GM19099 (cell line): ENCODE data around the gene MSRB2.

Experiments used
- POLR2A ChIP-seq: IDR thresholded peaks from 3 replicates; pipeline ENCODE4 v1.6.1; 2011; ENCODE audit warnings: low read depth; ENCODE audit not compliant: insufficient read length; ENCODE audit errors: extremely low read depth

The MSRB2 gene

GRCh38 chr10:23065181-23065948, 30.0 kb upstream of the MSRB2 start:
- TF ChIP-seq POLR2A = no peak

GRCh38 chr10:23067337-23067736, 28.0 kb upstream of the MSRB2 start:
- TF ChIP-seq POLR2A = no peak

GRCh38 chr10:23067939-23068775, 27.2 kb upstream of the MSRB2 start:
- TF ChIP-seq POLR2A = no peak

- no peak for TF ChIP-seq POLR2A
Observed at GRCh38 chr10:23069019-23069815, 26.2 kb upstream of the MSRB2 start.

- no peak for TF ChIP-seq POLR2A
Observed at GRCh38 chr10:23070913-23071218, 24.5 kb upstream of the MSRB2 start.

GRCh38 chr10:23073527-23073926, 21.9 kb upstream of the MSRB2 start:
- TF ChIP-seq POLR2A = no peak

GRCh38 chr10:23075672-23076071, 19.7 kb upstream of the MSRB2 start:
- TF ChIP-seq POLR2A = no peak

GRCh38 chr10:23078114-23078513, 17.3 kb upstream of the MSRB2 start:
- no peak for TF ChIP-seq POLR2A

- no peak for TF ChIP-seq POLR2A
Observed at GRCh38 chr10:23079700-23080099, 15.7 kb upstream of the MSRB2 start.

GRCh38 chr10:23080262-23080661, 15.1 kb upstream of the MSRB2 start:
- TF ChIP-seq POLR2A = no peak

GRCh38 chr10:23081221-23081750, 14.1 kb upstream of the MSRB2 start:
- no peak for TF ChIP-seq POLR2A

GRCh38 chr10:23081891-23082290, 13.5 kb upstream of the MSRB2 start:
- no peak for TF ChIP-seq POLR2A

- no peak for TF ChIP-seq POLR2A
Observed at GRCh38 chr10:23088609-23089008, 6.8 kb upstream of the MSRB2 start.

- TF ChIP-seq POLR2A = no peak
Observed at GRCh38 chr10:23094786-23095403, 484 bp upstream of the MSRB2 start.
